NCI-H82 (cell line): ENCODE results near the gene VAPA.

Source experiments
- DNase-seq: peaks from one replicate; lab custom pipeline; 2025; lab: John Stamatoyannopoulos, UW

VAPA gene

DNA sequence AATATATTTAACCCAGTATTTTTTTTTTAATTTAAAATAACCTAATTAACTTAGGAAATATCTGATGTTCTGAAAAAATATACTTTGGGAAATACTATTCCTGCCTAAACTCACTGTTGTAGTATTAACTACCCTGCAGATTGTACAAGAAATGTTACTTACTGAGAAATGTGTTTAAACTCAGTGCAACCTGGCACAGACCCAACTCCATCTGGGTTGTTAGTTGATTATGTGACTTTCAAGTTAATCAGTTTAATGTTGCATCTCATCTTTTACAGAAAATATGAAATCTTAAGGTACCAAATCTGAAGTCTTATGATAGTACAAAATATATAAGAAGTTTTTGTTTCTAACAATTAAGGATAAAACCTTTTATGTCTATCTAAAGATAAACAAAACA, 27.3 kb downstream of the VAPA start:
- peak; percentile 15 for DNase-seq

GRCh38 chr18:9941660-9942059, 27.8 kb downstream of the VAPA start:
- no peak for DNase-seq

GRCh38 chr18:9943311-9943710, 29.5 kb downstream of the VAPA start:
- peak; percentile 31 for DNase-seq

DNA sequence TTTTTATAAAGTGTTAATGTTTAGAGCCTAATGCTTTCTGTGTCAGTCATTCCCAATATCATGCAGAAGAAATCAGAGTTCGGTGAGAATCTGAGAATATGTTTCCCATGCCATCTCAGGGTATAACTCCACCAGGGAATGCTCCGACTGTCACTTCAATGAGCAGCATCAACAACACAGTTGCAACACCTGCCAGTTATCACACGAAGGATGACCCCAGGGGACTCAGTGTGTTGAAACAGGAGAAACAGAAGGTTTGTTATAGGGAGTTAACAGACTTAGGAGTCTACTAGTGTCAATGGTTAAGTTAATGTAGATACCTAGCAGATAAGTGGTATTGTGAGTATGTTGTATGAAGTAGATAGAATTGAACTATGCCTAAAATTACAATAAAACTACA, 31.0 kb downstream of the VAPA start:
- DNase-seq, result no peak

- no peak for DNase-seq
Observed at GRCh38 chr18:9946831-9947230, 33.0 kb downstream of the VAPA start.

DNA sequence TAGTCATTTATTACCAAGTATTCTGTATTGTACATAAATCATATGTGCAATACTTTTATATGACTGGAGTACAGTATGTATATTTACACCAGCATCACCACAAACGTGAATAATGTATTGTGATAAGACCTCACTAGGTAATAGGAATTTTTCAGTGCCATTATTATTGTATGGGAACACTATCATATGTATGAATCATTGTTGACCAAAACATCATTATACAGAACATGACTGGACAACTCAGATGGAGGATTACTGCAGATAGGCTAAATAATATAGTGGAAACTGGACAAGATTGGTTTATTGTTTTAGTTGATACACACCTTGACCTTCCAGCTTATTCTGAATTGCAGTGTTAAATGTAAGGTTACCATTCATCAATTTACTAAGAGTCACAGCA, 33.4 kb downstream of the VAPA start:
- DNase-seq, result no peak

- DNase-seq, result no peak
Observed at GRCh38 chr18:9949315-9949714, 35.5 kb downstream of the VAPA start.

- DNase-seq, result no peak
Observed at GRCh38 chr18:9949861-9950260, 36.0 kb downstream of the VAPA start.

DNA sequence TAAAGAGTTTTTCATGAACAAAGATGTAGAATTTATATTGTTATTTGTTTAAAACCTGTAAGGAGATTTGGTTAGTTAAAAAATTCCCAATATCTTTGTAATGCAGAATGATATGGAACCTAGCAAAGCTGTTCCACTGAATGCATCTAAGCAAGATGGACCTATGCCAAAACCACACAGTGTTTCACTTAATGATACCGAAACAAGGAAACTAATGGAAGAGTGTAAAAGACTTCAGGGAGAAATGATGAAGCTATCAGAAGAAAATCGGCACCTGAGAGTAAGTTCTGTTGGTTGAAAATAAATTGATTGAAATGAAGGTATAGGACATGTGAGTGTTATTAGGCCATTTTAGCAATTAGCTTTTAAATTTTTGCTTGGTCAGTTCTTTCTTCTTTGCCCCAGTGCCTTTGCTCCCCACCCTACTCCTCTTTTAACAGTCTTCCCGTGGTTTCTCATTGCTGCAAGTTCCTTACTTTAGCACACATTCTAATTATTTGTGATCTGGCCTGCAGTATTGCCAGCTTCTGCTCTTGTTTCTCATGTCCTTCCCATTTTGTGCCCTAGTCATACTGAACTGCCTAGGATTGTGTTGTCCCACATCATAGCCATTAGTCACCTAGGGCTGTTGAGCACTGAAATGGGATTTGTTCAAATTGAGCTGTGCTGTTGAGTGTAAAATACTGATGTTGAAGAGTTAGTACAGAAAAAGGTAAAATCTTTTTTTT, 36.6 kb downstream of the VAPA start:
- no peak for DNase-seq

DNA sequence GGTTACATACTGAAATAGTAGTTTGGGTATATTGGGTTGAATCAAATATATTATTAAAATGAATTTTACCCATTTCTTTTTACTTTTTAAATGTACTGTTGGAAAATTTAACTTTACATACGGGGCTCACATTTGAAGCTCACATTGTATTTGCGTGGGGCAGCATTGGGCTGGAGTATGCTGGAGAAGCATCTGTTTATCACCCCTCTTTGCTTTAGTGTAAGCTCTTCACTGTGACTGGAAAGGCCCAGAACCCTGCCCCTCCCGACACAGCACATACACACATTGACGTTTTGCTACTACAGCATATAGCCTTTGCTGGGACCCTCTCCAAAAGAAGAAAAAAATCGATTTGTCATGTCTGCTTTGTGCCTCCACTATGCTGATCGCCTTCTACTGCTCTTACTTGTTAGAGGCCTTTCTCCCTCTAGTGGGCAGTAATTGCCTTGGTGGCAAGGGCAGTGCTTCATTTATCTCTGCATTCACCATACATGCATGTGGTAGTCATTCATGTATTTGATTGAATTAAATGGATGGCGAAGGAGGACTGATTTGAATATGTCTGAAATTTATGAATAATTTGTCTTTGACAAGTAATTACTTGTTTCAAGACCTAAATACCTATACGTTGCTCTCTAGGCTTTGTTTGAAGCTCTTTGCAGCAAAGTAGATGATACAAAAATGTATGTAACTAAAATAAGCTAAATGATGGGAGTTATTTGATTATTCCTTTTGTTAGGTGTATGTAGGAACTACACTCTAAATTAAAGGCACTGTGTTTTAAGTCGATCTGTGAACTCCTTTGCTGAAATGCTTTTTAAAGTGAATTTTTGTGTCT, 37.4 kb downstream of the VAPA start:
- peak; percentile 79 for DNase-seq

DNA sequence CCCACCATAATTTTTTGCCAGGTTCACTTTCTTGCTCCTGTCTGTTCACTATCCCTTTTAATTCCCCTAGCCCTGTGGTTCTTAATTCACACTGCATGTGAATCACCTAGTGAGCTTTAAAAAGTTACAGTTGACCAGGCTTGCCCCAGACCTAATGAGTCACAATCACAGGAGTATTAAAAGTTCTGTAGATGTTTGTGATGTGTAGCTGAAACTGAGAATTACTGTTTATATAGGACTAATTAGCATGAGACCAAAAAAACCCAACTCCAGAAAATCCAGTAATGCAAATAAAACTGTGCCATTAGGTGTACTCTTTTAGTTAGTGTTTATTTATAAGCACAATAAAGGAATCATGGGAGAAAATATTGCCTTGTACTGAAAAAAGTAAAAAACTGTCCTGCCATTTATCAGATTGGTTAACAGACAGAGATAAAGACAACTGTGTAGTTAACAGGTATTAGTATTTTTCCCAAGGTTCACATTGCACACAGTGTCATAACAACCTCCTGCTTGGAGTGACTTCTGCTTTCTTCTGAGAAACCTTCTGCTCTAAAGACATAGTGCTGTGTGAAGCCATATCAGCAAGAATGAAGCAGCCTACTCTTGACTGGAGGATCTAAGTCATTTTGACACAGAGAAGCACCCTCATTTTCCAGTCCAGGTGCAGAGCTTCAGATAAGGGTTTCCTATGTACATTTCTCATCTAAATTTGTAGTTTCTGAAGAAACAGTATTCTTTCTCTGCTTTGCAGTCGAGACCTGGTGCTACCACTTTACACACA, 39.0 kb downstream of the VAPA start:
- DNase-seq, result no peak

- DNase-seq, result no peak
Observed at GRCh38 chr18:9958861-9959399, 45.1 kb downstream of the VAPA start.

DNA sequence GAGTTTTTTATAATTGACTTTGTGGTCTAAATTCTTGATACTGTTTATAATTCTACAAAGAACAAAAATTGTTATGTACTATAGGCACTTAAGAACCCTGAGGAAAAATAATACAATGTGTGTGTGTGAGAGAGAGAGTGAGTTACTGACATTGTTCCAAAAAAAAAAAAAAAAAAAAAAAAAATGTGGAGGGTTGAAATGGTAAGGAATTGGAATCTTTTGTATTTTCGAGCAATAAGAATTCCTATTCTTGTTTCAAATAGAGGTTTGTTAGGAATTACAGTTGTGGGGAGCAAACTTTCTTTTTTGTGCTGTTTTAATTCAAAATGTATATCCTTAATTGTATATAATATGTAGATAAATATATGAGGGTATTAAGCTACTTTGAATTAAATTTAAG, 45.7 kb downstream of the VAPA start:
- DNase-seq, result no peak

- no peak for DNase-seq
Observed at GRCh38 chr18:9960258-9960904, 46.6 kb downstream of the VAPA start.

DNA sequence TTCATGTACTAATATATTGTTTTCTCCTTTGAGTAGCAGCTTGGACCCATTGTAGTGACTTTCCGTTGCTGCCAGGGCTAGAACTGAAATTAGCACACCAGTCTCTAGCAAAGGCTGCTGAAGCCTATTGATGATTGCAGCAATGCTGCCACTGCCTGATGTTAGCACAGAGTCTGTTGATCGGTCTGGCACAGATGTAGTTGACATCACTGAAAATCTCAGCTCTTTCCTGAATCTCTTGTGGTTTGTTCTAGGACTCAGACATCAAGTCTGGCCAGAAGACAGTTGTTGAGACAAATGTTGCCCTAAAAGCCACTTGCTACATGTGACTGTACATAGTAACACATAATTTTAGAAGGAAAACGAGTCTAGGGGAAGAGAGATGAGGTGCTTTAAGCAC, 47.2 kb downstream of the VAPA start:
- DNase-seq, result no peak

- no peak for DNase-seq
Observed at GRCh38 chr18:9965711-9966624, 52.2 kb downstream of the VAPA start.

DNA sequence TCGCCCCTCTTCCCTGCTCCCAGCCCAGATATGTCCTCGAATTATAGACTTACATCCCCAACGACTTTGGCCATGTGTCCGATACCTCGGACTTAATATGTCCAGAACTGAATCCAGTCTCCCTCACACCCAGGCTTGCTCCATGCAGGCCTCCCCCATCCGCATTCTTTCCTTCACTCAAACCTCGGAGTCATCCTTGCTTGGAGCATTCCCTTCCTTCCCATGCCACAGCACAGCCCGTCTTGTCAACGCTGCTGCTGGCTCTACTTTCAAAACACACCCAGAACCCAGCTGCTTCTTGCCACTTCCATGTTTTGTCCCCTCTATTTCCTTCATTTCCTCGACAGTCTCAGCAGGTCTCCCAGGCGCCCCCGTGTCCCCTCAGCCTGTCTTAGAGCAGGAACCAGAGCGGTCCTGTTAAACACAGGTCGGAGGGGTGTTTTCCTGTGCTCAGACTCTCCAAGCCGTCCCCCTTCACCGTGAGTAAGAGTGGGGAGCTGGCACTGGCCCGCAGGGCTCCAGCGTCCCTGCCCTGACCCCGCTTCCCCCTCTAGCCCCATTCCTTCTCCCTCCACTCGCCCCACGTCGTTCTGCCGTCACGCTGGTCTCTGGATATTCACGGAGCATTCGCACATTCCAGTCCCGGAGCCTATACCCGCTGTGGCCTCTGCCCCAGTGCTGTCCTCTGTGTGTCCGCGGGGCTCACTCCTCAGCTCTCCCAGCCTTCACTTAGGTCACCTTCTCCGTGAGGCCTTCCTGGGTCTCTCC, 54.4 kb downstream of the VAPA start:
- no peak for DNase-seq

DNA sequence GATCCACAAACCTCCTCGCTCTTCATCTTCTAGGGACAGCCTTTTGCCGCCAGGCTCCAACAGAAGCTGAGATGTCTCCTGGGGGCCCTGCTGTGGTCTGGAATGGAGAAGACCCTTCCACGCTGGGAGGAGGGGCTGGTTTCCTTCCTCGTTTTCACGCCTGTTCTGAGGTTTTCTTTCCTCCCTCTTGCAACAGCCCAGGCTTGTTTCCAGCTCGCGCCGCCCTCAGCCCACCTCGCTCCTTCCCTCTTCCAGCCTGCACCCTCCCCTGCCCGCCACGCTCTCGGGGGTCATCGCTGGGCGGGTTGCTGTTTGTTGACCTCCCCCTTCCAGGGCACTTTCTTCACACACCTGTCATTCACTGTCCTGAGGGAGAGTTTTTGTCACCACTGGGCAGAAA, 55.4 kb downstream of the VAPA start:
- DNase-seq, result no peak

DNA sequence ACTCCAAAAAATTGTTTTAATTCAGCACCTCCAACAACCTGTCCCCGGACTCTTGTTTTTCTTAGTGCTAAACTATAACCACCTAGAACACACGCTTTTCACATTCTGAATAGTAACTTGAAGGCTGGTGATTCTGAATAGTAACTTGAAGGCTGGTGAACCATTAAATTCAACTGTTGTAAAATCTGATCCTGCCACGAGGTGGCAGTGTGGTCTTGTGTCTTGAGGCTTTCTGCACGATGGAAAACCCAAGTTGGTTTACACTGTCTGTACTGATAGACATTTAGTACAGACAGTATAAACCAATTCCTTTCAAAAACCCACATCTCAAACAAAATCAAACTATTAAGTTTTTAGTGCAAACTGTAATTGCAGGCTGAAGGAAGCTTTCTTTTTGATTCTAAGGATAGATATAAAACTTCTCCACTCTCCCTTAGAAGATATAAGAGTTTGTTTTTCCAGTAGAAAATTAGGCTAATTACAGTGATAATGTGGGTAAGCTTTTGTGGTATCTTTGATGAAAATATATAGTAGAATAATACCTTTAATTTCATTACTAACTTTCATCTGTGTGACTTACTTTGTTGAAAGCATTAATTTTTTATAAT, 57.6 kb downstream of the VAPA start:
- peak; percentile 89 for DNase-seq

GRCh38 chr18:9973470-9973869, 59.7 kb downstream of the VAPA start:
- DNase-seq, result no peak
